HG03159 (cell line): Measurements from ENCODE around the gene SLC25A21.
"Not testable (repeated sequence)": the region's sequence is repeated elsewhere in the genome, so short reads cannot be mapped to it uniquely, and the experiment has no call there.

ENCODE experiments used
- ATAC-seq: cut with Tn5 transposase; IDR thresholded peaks from one replicate; pipeline ENCODE4 v1.9.1; 2021; ENCODE audit warnings: mild to moderate bottlenecking, moderate library complexity; ENCODE audit not compliant: unreplicated experiment

The SLC25A21 gene

DNA sequence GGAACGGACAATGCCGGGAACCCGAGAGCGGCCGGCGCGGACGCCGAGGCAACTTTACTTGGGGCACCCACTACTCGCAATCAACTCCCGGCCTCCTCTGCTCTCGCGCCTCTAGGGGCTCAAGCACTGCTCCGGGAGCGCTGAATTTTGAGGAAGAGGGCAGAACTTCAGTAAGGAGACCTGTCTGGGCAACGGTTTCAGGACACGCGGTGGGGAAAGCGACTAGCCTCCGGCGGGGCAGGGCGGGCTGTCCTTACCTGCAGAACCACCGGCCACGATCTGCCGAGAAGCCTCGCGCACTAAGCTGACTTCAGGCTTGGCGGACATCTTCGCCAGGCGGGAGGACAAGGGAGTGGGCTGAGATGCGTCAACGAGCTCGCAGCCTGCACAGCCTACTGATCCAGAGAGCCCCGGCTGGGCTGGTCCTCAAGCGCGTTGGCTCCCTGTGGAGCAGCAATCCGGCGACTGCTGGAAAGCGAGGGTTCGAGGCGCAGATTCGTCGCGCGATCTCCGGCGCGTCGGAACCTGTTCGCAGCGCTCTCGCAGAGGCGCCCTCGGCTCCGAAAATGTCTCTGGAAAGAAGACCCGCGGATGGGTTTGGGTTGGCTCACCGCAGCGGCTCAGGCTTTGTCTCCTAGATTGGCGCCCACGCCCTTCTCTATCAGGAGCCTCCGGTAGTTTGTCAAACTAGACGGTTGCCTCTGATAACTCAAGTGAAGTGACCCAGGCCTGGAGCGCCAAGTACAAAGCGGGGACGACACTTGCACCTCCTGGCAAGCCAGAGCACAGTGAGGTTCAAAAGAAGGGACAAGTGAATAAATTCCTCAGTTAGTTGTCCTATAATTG is at the start of gene SLC25A21:
TSS of gene SLC25A21 (minus strand) at position 583 of the 846 bp plus-strand sequence.
- ATAC-seq, result no peak

- no peak for ATAC-seq
Measured at GRCh38 chr14:37221073-37221472, 48.7 kb upstream of the SLC25A21 start.

- no peak for ATAC-seq
Measured at GRCh38 chr14:37215345-37215744, 42.9 kb upstream of the SLC25A21 start.

GRCh38 chr14:37213016-37213415 is 40.6 kb upstream of the SLC25A21 start:
- ATAC-seq, result no peak

DNA sequence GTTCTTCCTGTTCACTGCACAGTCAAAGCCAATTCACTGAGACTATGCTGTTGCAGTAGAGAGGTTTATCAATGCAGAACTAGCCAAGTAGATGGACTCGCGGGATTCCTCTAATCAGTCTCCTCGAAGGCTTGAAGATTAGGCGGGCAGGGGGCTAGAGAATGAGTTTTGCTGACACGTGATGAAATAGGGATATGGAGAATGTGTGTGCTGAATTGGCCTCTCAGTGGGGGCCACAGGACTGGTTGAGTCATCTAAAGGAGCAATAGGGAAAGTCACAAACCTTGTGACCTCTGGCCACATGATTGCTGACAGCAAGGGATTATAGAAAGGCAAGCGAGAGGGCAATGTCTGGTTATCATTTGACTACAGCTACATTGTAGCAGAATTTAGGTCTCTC is 38.0 kb upstream of the SLC25A21 start:
- no peak for ATAC-seq

DNA sequence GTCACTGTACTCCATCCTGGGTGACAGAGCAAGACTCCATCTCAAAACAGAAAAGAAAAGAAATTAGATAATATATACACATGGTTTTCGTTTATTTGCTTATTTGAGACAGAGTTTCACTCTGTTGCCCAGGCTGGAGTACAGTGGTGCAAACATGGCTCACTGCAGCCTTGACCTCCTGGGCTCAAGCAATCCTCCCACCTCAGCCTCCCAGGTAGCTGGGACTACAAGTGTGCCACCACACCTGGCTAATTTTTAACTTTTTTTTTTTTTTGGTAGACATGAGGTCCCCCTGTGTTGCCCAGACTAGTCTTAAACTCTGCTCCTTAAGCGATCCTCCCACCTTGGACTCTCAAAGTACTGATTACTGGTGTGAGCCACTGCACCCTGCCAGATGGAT is 37.2 kb upstream of the SLC25A21 start:
- not testable (repeated sequence) for ATAC-seq

GRCh38 chr14:37205623-37206605 is 33.5 kb upstream of the SLC25A21 start:
- ATAC-seq, result not testable (repeated sequence)

DNA sequence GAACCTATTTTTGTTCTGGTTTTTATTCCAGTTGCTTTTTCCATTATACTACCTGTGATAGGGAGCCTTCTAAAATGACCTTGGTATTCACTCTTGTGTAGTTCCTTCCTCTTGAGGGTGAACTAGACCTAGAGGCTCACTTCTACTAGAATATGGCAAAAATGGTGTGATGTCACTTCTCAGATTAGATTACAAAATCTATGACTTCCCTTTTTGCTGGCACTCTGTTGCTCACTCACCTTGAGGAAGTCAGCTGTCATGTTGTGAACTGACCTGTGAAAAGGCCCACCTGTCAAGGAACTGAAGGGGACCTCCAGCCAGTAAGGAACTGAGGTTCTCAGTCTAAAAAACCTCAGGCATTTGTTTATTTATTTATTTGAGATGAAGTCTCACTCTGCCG is 31.0 kb upstream of the SLC25A21 start:
- ATAC-seq, result no peak

- ATAC-seq, result no peak
Measured at GRCh38 chr14:37202812-37203211, 30.4 kb upstream of the SLC25A21 start.

GRCh38 chr14:37202265-37202664 is 29.9 kb upstream of the SLC25A21 start:
- no peak for ATAC-seq

- no peak for ATAC-seq
Measured at GRCh38 chr14:37201724-37202123, 29.3 kb upstream of the SLC25A21 start.

GRCh38 chr14:37198907-37199306 is 26.5 kb upstream of the SLC25A21 start:
- ATAC-seq, result no peak

DNA sequence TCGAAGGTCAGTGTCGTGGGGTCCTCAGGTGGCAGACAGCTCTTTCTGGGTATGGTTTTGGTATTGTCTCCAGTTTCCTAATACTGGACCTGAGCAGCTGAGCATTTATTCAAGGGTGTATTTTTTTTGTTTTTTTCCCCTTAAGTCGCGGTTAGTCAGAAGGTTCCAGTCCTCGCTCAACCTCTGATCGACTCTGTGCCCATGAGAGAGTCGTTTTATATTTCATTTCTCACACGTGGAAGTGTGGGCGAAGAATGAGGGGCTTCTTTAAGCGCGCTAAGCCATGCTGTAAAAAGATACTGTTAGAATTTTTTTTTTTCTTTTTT is 25.8 kb upstream of the SLC25A21 start:
- ATAC-seq, result no peak

- no peak for ATAC-seq
Measured at GRCh38 chr14:37197421-37198272, 25.2 kb upstream of the SLC25A21 start, which contains the start of gene MIPOL1. Gene MIPOL1, plus strand, starts transcription at chr14:37197937. Its CDS starts 49,952 bp downstream, at chr14:37247889.

- no peak for ATAC-seq
Measured at GRCh38 chr14:37196604-37197420, 24.4 kb upstream of the SLC25A21 start.

GRCh38 chr14:37195327-37195726 is 22.9 kb upstream of the SLC25A21 start:
- no peak for ATAC-seq

GRCh38 chr14:37194698-37195097 is 22.3 kb upstream of the SLC25A21 start:
- no peak for ATAC-seq

- not testable (repeated sequence) for ATAC-seq
Measured at GRCh38 chr14:37189733-37190132, 17.3 kb upstream of the SLC25A21 start.

GRCh38 chr14:37187840-37188577 is 15.6 kb upstream of the SLC25A21 start:
- ATAC-seq, result not testable (repeated sequence)
